H1 (cell line): ENCODE data around the gene SLX4. TPM values are rescaled to one million over a fixed set of nuclear protein-coding genes. Genes with fewer than 3 reads are reported as not detected.
A peak's percentile ranks its signal among the peaks of the same experiment; 100 is the strongest.

ENCODE experiments used
- CTCF ChIA-PET: fragments of 300-600 bp; sonication (Branson Sonifier 250); formaldehyde crosslinking; loops from one replicate; lab custom pipeline; 2021; ENCODE audit not compliant: partially characterized antibody; lab: Charles Lee
- POLR2A ChIA-PET: fragments of 300-600 bp; sonication (Branson Sonifier 250); formaldehyde crosslinking; loops from one replicate; lab custom pipeline; 2021; ENCODE audit warnings: inconsistent platforms; ENCODE audit not compliant: partially characterized antibody; lab: Charles Lee
- DNase-seq, 2 experiments: peaks; one replicate each; pipeline versions ENCODE4 v3.0.0 to v3.0.0-alpha.2; 2010 to 2022; ENCODE audit warnings: low spot score in 2 of 2, low read depth in 1 of 2, mixed read lengths in 1 of 2
- FAIRE-seq: peaks from 2 replicates; lab custom pipeline; 2011; peaks lifted over from hg19 to GRCh38; lab: Jason Lieb, UNC
- H2AFZ ChIP-seq: 2 replicates; pipeline ENCODE4 v1.8.1; 2012; ENCODE audit warnings: low read length, inconsistent platforms
- H2AK5ac ChIP-seq: 2 replicates; pipeline ENCODE4 v1.6.1; 2013; ENCODE audit warnings: low read depth, low read length
- H2BK120ac ChIP-seq: replicated peaks from 2 replicates; pipeline ENCODE3; 2013; ENCODE audit warnings: low read depth, low read length, inconsistent platforms
- H2BK12ac ChIP-seq: 2 replicates; pipeline ENCODE4 v1.6.1; 2013; ENCODE audit warnings: low read depth, low read length
- H2BK15ac ChIP-seq: 2 replicates; pipeline ENCODE4 v1.6.1; 2013; ENCODE audit warnings: low read length
- H2BK20ac ChIP-seq: 2 replicates; pipeline ENCODE4 v1.6.1; 2013; ENCODE audit warnings: low read length
- H2BK5ac ChIP-seq: 2 replicates; pipeline ENCODE4 v1.6.1; 2013; ENCODE audit warnings: low read depth, low read length
- H3K14ac ChIP-seq: 2 replicates; pipeline ENCODE4 v1.6.1; 2013; ENCODE audit warnings: inconsistent platforms; ENCODE audit not compliant: insufficient read length
- H3K18ac ChIP-seq: 2 replicates; pipeline ENCODE4 v1.6.1; 2013; ENCODE audit warnings: low read length; ENCODE audit errors: extremely low read depth
- H3K23ac ChIP-seq: 2 replicates; pipeline ENCODE4 v1.6.1; 2013; ENCODE audit warnings: inconsistent platforms; ENCODE audit not compliant: insufficient read length
- H3K23me2 ChIP-seq: 2 replicates; pipeline ENCODE4 v1.6.1; 2013; ENCODE audit warnings: low read depth, low read length
- H3K27ac ChIP-seq: 2 replicates; pipeline ENCODE4 v1.6.1; 2011; ENCODE audit warnings: low read depth, low read length, inconsistent platforms
- H3K27me3 ChIP-seq, 4 experiments: replicated peaks in 1 of 4; 1 replicate in 1 of 4; 2 replicates in 3 of 4; pipeline versions ENCODE4 v1.6.1 to v1.8.1; 2011 to 2013; ENCODE audit warnings: low read length in 3 of 4, mild to moderate bottlenecking in 3 of 4, inconsistent platforms in 2 of 4, mixed read lengths in 2 of 4, moderate library complexity in 1 of 4; ENCODE audit not compliant: control insufficient read depth in 3 of 4, insufficient read depth in 3 of 4; ENCODE audit errors: extremely low read depth in 1 of 4
- H3K36me3 ChIP-seq, 4 experiments: 2 replicates each; pipeline versions ENCODE4 v1.6.1 to v1.8.1; 2011 to 2013; ENCODE audit warnings: mild to moderate bottlenecking in 4 of 4, low read length in 3 of 4, moderate library complexity in 2 of 4, control low read depth in 1 of 4, inconsistent platforms in 1 of 4; ENCODE audit not compliant: insufficient read depth in 4 of 4, control insufficient read depth in 2 of 4
- H3K4ac ChIP-seq: replicated peaks from 2 replicates; pipeline ENCODE3; 2013; ENCODE audit warnings: low read length, low read depth, mixed read lengths, inconsistent platforms; ENCODE audit not compliant: insufficient read length
- H3K4me1 ChIP-seq, 4 experiments: replicated peaks in 1 of 4; 1 replicate in 1 of 4; 2 replicates in 3 of 4; pipeline versions ENCODE4 v1.6.1 to v1.8.1; 2011 to 2013; ENCODE audit warnings: low read length in 3 of 4, inconsistent platforms in 2 of 4, mixed read lengths in 1 of 4; ENCODE audit not compliant: insufficient read depth in 4 of 4, control insufficient read depth in 3 of 4
- H3K4me2 ChIP-seq, 2 experiments: 2 replicates each; pipeline versions ENCODE4 v1.6.1 to v1.8.1; 2011 to 2013; ENCODE audit warnings: low read depth in 2 of 2, low read length in 2 of 2, control low read depth in 1 of 2, inconsistent platforms in 1 of 2, mild to moderate bottlenecking in 1 of 2; ENCODE audit not compliant: insufficient read depth in 1 of 2
- H3K4me3 ChIP-seq, 4 experiments: fragments of 200-600, 300-600 bp in 1 of 4; sonication (generic), shearing (Covaris generic), sonication (Bioruptor Twin) in 1 of 4; 2 replicates each; pipeline versions ENCODE4 v1.5.1 to v1.8.1; 2011 to 2016; ENCODE audit warnings: low read length in 4 of 4, low read depth in 3 of 4, control low read depth in 2 of 4, inconsistent platforms in 2 of 4, mild to moderate bottlenecking in 2 of 4, mixed read lengths in 1 of 4, moderate library complexity in 1 of 4; ENCODE audit not compliant: insufficient read depth in 2 of 4; ENCODE audit errors: extremely low read depth in 1 of 4
- H3K56ac ChIP-seq: replicated peaks from 2 replicates; pipeline ENCODE3; 2013; ENCODE audit warnings: low read depth, mild to moderate bottlenecking, mixed read lengths, low read length, inconsistent platforms; ENCODE audit not compliant: insufficient read length
- H3K79me1 ChIP-seq: 2 replicates; pipeline ENCODE4 v1.6.1; 2013; ENCODE audit warnings: low read depth, low read length, control low read depth
- H3K79me2 ChIP-seq, 2 experiments: 2 replicates each; pipeline versions ENCODE4 v1.6.1 to v1.8.1; 2012 to 2013; ENCODE audit warnings: low read length in 2 of 2, mild to moderate bottlenecking in 2 of 2, inconsistent platforms in 1 of 2; ENCODE audit not compliant: insufficient read depth in 2 of 2, control insufficient read depth in 1 of 2
- H3K9ac ChIP-seq, 4 experiments: replicated peaks in 1 of 4; 1 replicate in 1 of 4; 2 replicates in 3 of 4; pipeline versions ENCODE4 v1.6.1 to v1.8.1; 2011 to 2013; ENCODE audit warnings: low read depth in 3 of 4, low read length in 3 of 4, control low read depth in 2 of 4, mild to moderate bottlenecking in 2 of 4, moderate library complexity in 2 of 4, inconsistent platforms in 1 of 4; ENCODE audit errors: extremely low read depth in 1 of 4
- H3K9me3 ChIP-seq, 2 experiments: 2 replicates each; pipeline versions ENCODE4 v1.6.1 to v1.8.1; 2012 to 2013; ENCODE audit warnings: mild to moderate bottlenecking in 2 of 2, moderate library complexity in 2 of 2, control low read depth in 1 of 2, inconsistent platforms in 1 of 2, low read depth in 1 of 2, low read length in 1 of 2, mixed read lengths in 1 of 2; ENCODE audit not compliant: insufficient read depth in 2 of 2
- H4K20me1 ChIP-seq, 2 experiments: replicated peaks in 1 of 2; 2 replicates each; pipeline versions ENCODE3 to v1.8.1; 2011 to 2013; ENCODE audit warnings: inconsistent platforms in 2 of 2, low read length in 2 of 2, mild to moderate bottlenecking in 1 of 2; ENCODE audit not compliant: insufficient read depth in 2 of 2, control insufficient read depth in 1 of 2
- H4K5ac ChIP-seq: 2 replicates; pipeline ENCODE4 v1.6.1; 2013; ENCODE audit warnings: low read length, low read depth, mixed read lengths, inconsistent platforms; ENCODE audit not compliant: insufficient read length
- H4K8ac ChIP-seq: 2 replicates; pipeline ENCODE4 v1.8.0; 2013; ENCODE audit warnings: mild to moderate bottlenecking, moderate library complexity, low read length, inconsistent platforms; ENCODE audit not compliant: insufficient read depth; ENCODE audit errors: extremely low read depth
- H4K91ac ChIP-seq: replicated peaks from 2 replicates; pipeline ENCODE3; 2013; ENCODE audit warnings: low read length, mixed read lengths, inconsistent platforms; ENCODE audit not compliant: insufficient read length
- CHD2 ChIP-seq: IDR thresholded peaks from 2 replicates; pipeline ENCODE4 v1.6.1; 2012; ENCODE audit warnings: low read length, improper control_type of control experiment
- HDAC2 ChIP-seq, 2 experiments: fragments of 300-600 bp in 1 of 2; sonication (generic) in 1 of 2; IDR thresholded peaks; 2 replicates each; pipeline ENCODE4 v1.6.1; 2011 to 2012; ENCODE audit warnings: low read depth in 2 of 2, low read length in 2 of 2, mild to moderate bottlenecking in 2 of 2, moderate library complexity in 2 of 2, borderline replicate concordance in 1 of 2, inconsistent platforms in 1 of 2
- SIN3A ChIP-seq, 2 experiments: IDR thresholded peaks in 1 of 2; conservative IDR thresholded peaks in 1 of 2; 2 replicates each; pipeline ENCODE4 v1.6.1; 2011 to 2012; ENCODE audit warnings: low read length in 2 of 2, improper control_type of control experiment in 1 of 2, low read depth in 1 of 2, mild to moderate bottlenecking in 1 of 2
- SRF ChIP-seq: IDR thresholded peaks from 2 replicates; pipeline ENCODE4 v1.6.1; 2011; ENCODE audit warnings: mild to moderate bottlenecking, low read depth, low read length, moderate library complexity
- TCF12 ChIP-seq: IDR thresholded peaks from 2 replicates; pipeline ENCODE4 v1.6.1; 2011; ENCODE audit warnings: low read depth, mild to moderate bottlenecking, low read length
- TEAD4 ChIP-seq: IDR thresholded peaks from 2 replicates; pipeline ENCODE4 v1.6.1; 2012; ENCODE audit warnings: low read depth, low read length, inconsistent platforms, mixed read lengths
- WGBS, 2 experiments: shearing (Covaris generic) in 1 of 2; methylation state at CpG; one replicate each; pipeline versions ENCODE4 v1.1.6 to v1.1.7; 2013 to 2015; ENCODE audit warnings: low lambda C conversion rate in 2 of 2, mixed read lengths in 2 of 2, inconsistent platforms in 1 of 2, low coverage in 1 of 2, missing lambda C conversion rate in 1 of 2; ENCODE audit not compliant: insufficient replicate concordance in 2 of 2, insufficient coverage in 1 of 2, insufficient read length in 1 of 2; ENCODE audit errors: extremely low coverage in 1 of 2, missing lambda C conversion rate in 1 of 2; 5-methylcytosine and 5-hydroxymethylcytosine counted together
- polyA plus RNA-seq, 7 experiments: library from polyadenylated mRNA; depleted of rRNA in 3 of 7; stranded (reverse) in 5 of 7; unstranded in 2 of 7; fragments of >200 nt in 5 of 7; fragments of 200-250 nt in 2 of 7; gene quantifications; 1 replicate in 5 of 7; 2 replicates in 1 of 7; 4 replicates in 1 of 7; pipeline versions ENCODE4 v1.2.1 to v1.2.3, GENCODE V29; 2011 to 2013; ENCODE audit warnings: missing spikeins in 2 of 7, mixed read lengths in 2 of 7
- total RNA-seq: library from RNA; stranded (reverse); fragmentation: NEBNext Ultra II Directional; extraction: Animal tissue kit (Norgen Biotek cat#: 25700); gene quantifications from 2 replicates; pipeline ENCODE4 v1.2.1, GENCODE V29; 2021
- TF ChIP-seq, protein P1 (sequence below): IDR thresholded peaks from 2 replicates; pipeline ENCODE4 v1.6.1; 2012; ENCODE audit warnings: inconsistent platforms
- TF ChIP-seq, protein P2 (sequence below), 3 experiments: IDR thresholded peaks; 1 replicate in 2 of 3; 2 replicates in 1 of 3; pipeline versions ENCODE4 v1.5.1 to v1.6.1; 2011; ENCODE audit warnings: low read length in 3 of 3, mild to moderate bottlenecking in 3 of 3, inconsistent platforms in 2 of 3, low read depth in 1 of 3, moderate library complexity in 1 of 3; ENCODE audit not compliant: insufficient read depth in 1 of 3; ENCODE audit errors: control extremely low read depth in 1 of 3

The SLX4 gene
- total and polyA plus RNA-seq, 2 of the 8 experiments (the other 6 are each of a cell fraction or from before 2014, with no cell fraction given), result 4.4 to 11.4 TPM

DNA sequence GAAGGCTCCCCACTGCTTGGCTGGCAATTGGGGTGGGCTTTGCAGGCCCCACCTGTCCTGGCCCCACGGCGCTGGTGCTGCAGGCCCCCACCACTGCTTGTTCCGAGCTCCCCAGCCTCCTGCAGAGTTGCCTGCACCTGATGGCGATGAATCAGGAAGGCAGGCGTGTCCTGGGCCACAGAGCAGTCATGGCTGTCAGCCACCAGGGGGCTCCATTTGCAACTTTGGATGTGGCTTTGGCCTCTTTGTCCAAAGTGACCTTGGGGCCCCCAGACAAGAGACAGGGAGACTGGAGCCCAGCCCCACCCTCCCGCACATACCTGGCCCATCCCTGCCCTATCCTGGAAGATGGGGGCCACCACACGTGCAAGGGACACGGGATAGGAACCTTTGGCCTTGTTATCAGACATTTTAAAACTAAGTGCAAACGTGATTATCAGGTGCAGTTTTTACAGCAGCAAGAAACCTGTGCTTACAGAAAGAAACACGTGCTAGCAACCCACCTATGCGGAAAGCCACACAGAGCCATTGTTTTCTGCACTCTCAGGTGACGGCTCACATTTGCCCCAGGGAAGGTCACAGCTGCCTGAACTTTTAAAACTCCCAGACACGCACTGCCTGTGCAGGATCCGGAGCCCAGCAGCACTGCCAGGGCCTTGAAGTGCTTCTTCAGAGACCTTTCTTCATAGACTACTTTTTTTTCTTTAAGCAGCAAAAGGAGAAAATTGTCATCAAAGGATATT, 43.0 kb upstream of the SLX4 start, which contains the start of gene DNASE1:
TSS of gene DNASE1 (plus strand) at position 443 of the 743 bp plus-strand sequence. CDS start 683 bp downstream, outside the sequence.
- Histone ChIP-seq H4K20me1 (peaks cover 1 to 12% of the 10 kb centered on the region in 2 experiments), H2BK120ac (no peak within 1 kb of the TSS), H2AFZ (no peak within 1 kb of the TSS), H3K4me3 (no peak within 1 kb of the TSS), H2BK5ac (peak within 1 kb of the TSS; percentile 71), H2AK5ac (no peak within 1 kb of the TSS; the same call in 1 of the 2 replicates), H3K56ac (no peak within 1 kb of the TSS), H3K9me3 (no peaks in the 10 kb centered on the region), H3K23me2 (no peaks in the 10 kb centered on the region), H3K4me1 (peaks cover 0 to 13% (median 9%) of the 10 kb centered on the region in 4 experiments; a peak in 5 of 7 replicates), H3K23ac (no peak within 1 kb of the TSS), H4K91ac (no peak within 1 kb of the TSS), H3K9ac (no peak within 1 kb of the TSS), H2BK20ac (no peak within 1 kb of the TSS), H3K36me3 (peaks cover 20 to 27% (median 26%) of the 10 kb centered on the region in 4 experiments), H4K5ac (no peak within 1 kb of the TSS), H3K79me2 (no peaks in the 10 kb centered on the region), H3K14ac (no peak within 1 kb of the TSS), H3K4me2 (no peak within 1 kb of the TSS), H2BK15ac (0 out of 2 replicates have a peak within 1 kb of the TSS, but pooled peaks have one; percentile 23), H2BK12ac (0 out of 2 replicates have a peak within 1 kb of the TSS, but pooled peaks have one; percentile 17), H3K27ac (peak within 1 kb of the TSS; percentile 32; the same call in 1 of the 2 replicates), H3K18ac (no peak within 1 kb of the TSS), H3K4ac (no peak within 1 kb of the TSS), H3K79me1 (peaks cover 2% of the 10 kb centered on the region; the same call in 1 of the 2 replicates), H4K8ac (no peak within 1 kb of the TSS), H3K27me3 (no peaks in the 10 kb centered on the region)
- peak; percentile 61 to 85 for DNase-seq
- WGBS, 2 experiments, result 79% methylated on average over 14 of the region's 14 CpGs; no CpG with 5 or more reads in 1 of the 2 experiments
- POLR2A ChIA-PET, result interaction anchor here (0.7 to 1.6 kb wide), 4 partner anchors 13 to 226 kb away, joined by 3 to 4 read pairs (median 3); partner anchors contain the start of gene CREBBP
- CTCF ChIA-PET, result interaction anchor here (0.6 to 4.0 kb wide), 18 partner anchors 10 to 210 kb away, joined by 3 to 22 read pairs (median 4); partner anchors contain the start of gene TRAP1
- peak; percentile 62 for FAIRE-seq
- TF ChIP-seq HDAC2 (IDR thresholded peaks at IDR 0.05; ENCODE audit: borderline replicate concordance in 1 of 2, low read depth in 2 of 2, low read length in 2 of 2), result no peak
- no peak for TF ChIP-seq CHD2
- TF ChIP-seq, protein P1, sequence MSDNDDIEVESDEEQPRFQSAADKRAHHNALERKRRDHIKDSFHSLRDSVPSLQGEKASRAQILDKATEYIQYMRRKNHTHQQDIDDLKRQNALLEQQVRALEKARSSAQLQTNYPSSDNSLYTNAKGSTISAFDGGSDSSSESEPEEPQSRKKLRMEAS, result peak; percentile 36; the same call in 1 of the 2 replicates
- TF ChIP-seq SRF, result no peak
- TF ChIP-seq SIN3A (conservative IDR thresholded peaks at IDR 0.05 in 1 of 2, IDR thresholded peaks at IDR 0.05 in 1 of 2; ENCODE audit: low read depth in 1 of 2, low read length in 2 of 2), result no peak
- TF ChIP-seq, protein P2, sequence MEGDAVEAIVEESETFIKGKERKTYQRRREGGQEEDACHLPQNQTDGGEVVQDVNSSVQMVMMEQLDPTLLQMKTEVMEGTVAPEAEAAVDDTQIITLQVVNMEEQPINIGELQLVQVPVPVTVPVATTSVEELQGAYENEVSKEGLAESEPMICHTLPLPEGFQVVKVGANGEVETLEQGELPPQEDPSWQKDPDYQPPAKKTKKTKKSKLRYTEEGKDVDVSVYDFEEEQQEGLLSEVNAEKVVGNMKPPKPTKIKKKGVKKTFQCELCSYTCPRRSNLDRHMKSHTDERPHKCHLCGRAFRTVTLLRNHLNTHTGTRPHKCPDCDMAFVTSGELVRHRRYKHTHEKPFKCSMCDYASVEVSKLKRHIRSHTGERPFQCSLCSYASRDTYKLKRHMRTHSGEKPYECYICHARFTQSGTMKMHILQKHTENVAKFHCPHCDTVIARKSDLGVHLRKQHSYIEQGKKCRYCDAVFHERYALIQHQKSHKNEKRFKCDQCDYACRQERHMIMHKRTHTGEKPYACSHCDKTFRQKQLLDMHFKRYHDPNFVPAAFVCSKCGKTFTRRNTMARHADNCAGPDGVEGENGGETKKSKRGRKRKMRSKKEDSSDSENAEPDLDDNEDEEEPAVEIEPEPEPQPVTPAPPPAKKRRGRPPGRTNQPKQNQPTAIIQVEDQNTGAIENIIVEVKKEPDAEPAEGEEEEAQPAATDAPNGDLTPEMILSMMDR (IDR thresholded peaks at IDR 0.05; ENCODE audit: control extremely low read depth in 1 of 3, insufficient read depth in 1 of 3, low read depth in 1 of 3, low read length in 3 of 3), result peak; percentile 79 to 94 (median 90)
- peak; percentile 18; the same call in 1 of the 2 replicates for TF ChIP-seq TCF12
- TF ChIP-seq TEAD4, result no peak
